OCI-LY3 (cell line): ENCODE measurements around the gene WDR86.

Source experiments
- H2AFZ ChIP-seq: fragments of 200-600, 300-600 bp; shearing (Covaris generic); 2 replicates; pipeline ENCODE4 v1.6.0; 2014; ENCODE audit warnings: antibody characterized with exemption, low read depth, low read length
- H3K27ac ChIP-seq: fragments of 200-600, 300-600 bp; sonication (generic); 2 replicates; pipeline ENCODE4 v1.5.1; 2014; ENCODE audit warnings: mild to moderate bottlenecking, low read length, moderate library complexity, mixed read lengths
- H3K27me3 ChIP-seq: fragments of 200-600, 300-600 bp; sonication (generic); 2 replicates; pipeline ENCODE4 v1.6.1; 2014; ENCODE audit warnings: low read depth, low read length, mixed read lengths
- H3K36me3 ChIP-seq: fragments of 200-600, 300-600 bp; sonication (generic); replicated peaks from 2 replicates; pipeline ENCODE3; 2014; ENCODE audit warnings: low read depth, low read length, mixed read lengths
- H3K4me1 ChIP-seq: fragments of 300-600, 200-600 bp; sonication (generic); 2 replicates; pipeline ENCODE4 v1.6.1; 2014; ENCODE audit warnings: low read length, mixed read lengths
- H3K4me2 ChIP-seq: fragments of 200-600, 300-600 bp; sonication (generic); 2 replicates; pipeline ENCODE4 v1.6.1; 2014; ENCODE audit warnings: low read length, mixed read lengths
- H3K4me3 ChIP-seq: fragments of 300-600, 200-600 bp; sonication (generic); 2 replicates; pipeline ENCODE4 v1.5.1; 2014; ENCODE audit warnings: antibody characterized with exemption, mild to moderate bottlenecking, low read length, moderate library complexity
- H3K79me2 ChIP-seq: fragments of 300-600, 200-600 bp; shearing (Covaris generic); 2 replicates; pipeline ENCODE4 v1.6.1; 2014; ENCODE audit warnings: mild to moderate bottlenecking, low read length, mixed read lengths
- H3K9ac ChIP-seq: fragments of 300-600, 200-600 bp; shearing (Covaris generic); 2 replicates; pipeline ENCODE4 v1.6.0; 2014; ENCODE audit warnings: mild to moderate bottlenecking, low read length, moderate library complexity
- H3K9me3 ChIP-seq: fragments of 200-600, 300-600 bp; shearing (Covaris generic); 2 replicates; pipeline ENCODE4 v1.6.1; 2014; ENCODE audit warnings: low read length, mixed read lengths; ENCODE audit not compliant: insufficient read depth
- H4K20me1 ChIP-seq: fragments of 200-600, 300-600 bp; sonication (generic); 2 replicates; pipeline ENCODE4 v1.6.1; 2016; ENCODE audit warnings: low read length, mixed read lengths; ENCODE audit not compliant: insufficient read depth
- CTCF ChIP-seq: fragments of 200-600, 300-600 bp; sonication (generic); IDR thresholded peaks from 2 replicates; pipeline ENCODE4 v1.5.1; 2014; ENCODE audit warnings: antibody characterized with exemption, low read length, low read depth
- EZH2phosphoT487 ChIP-seq: fragments of 200-600 bp; shearing (Covaris generic); IDR thresholded peaks from 2 replicates; pipeline ENCODE4 v1.6.1; 2018; ENCODE audit warnings: antibody characterized with exemption, mixed run types, low read depth

WDR86 gene

GRCh38 chr7:151455690-151456089 lies 45.9 kb upstream of the WDR86 start:
- Histone ChIP-seq H3K4me1 (no peaks in the 10 kb centered on the region), H2AFZ (no peak overlapping the region)

GRCh38 chr7:151454932-151455530 lies 45.2 kb upstream of the WDR86 start:
- Histone ChIP-seq H3K27me3 (peaks cover 29% of the 10 kb centered on the region), H3K79me2 (no peaks in the 10 kb centered on the region), H4K20me1 (no peaks in the 10 kb centered on the region), H3K36me3 (no peaks in the 10 kb centered on the region), H3K4me2 (no peak overlapping the region), H3K4me3 (no peak overlapping the region), H3K9ac (no peak overlapping the region), H2AFZ (no peak overlapping the region), H3K4me1 (no peaks in the 10 kb centered on the region), H3K9me3 (no peaks in the 10 kb centered on the region), H3K27ac (no peak overlapping the region)
- TF ChIP-seq EZH2phosphoT487: no peak
- TF ChIP-seq CTCF: no peak

More at GRCh38 chr7:151455690-151456089, 45.9 kb upstream of the WDR86 start:
- H3K9ac ChIP-seq: no peak overlapping the region
- H3K4me2 ChIP-seq: no peak overlapping the region
- no peak overlapping the region for H3K4me3 ChIP-seq
- TF ChIP-seq EZH2phosphoT487 (no peak), CTCF (no peak)
- no peaks in the 10 kb centered on the region for H3K79me2 ChIP-seq
- H3K27me3 ChIP-seq: peaks cover 27% of the 10 kb centered on the region
- no peak overlapping the region for H3K27ac ChIP-seq
- no peaks in the 10 kb centered on the region for H3K9me3 ChIP-seq
- H4K20me1 ChIP-seq: no peaks in the 10 kb centered on the region; the same call in 1 of the 2 replicates
- no peaks in the 10 kb centered on the region for H3K36me3 ChIP-seq

GRCh38 chr7:151454305-151454704 lies 44.5 kb upstream of the WDR86 start:
- no peaks in the 10 kb centered on the region for H3K79me2 ChIP-seq
- H3K4me1 ChIP-seq: no peaks in the 10 kb centered on the region
- no peak overlapping the region for H3K27ac ChIP-seq
- peaks cover 35% of the 10 kb centered on the region for H3K27me3 ChIP-seq
- no peaks in the 10 kb centered on the region for H4K20me1 ChIP-seq
- H2AFZ ChIP-seq: no peak overlapping the region
- no peak overlapping the region for H3K9ac ChIP-seq
- H3K4me3 ChIP-seq: no peak overlapping the region
- TF ChIP-seq EZH2phosphoT487: no peak
- TF ChIP-seq CTCF: no peak
- H3K4me2 ChIP-seq: no peak overlapping the region
- no peaks in the 10 kb centered on the region for H3K36me3 ChIP-seq
- H3K9me3 ChIP-seq: no peaks in the 10 kb centered on the region

- H3K4me1 ChIP-seq: no peaks in the 10 kb centered on the region
- no peaks in the 10 kb centered on the region for H3K9me3 ChIP-seq
- no peaks in the 10 kb centered on the region for H3K79me2 ChIP-seq
- peaks cover 40% of the 10 kb centered on the region for H3K27me3 ChIP-seq
- no peak overlapping the region for H3K4me2 ChIP-seq
- H2AFZ ChIP-seq: no peak overlapping the region
- no peaks in the 10 kb centered on the region for H3K36me3 ChIP-seq
- H3K9ac ChIP-seq: no peak overlapping the region
- H3K27ac ChIP-seq: no peak overlapping the region
- no peaks in the 10 kb centered on the region for H4K20me1 ChIP-seq
- TF ChIP-seq EZH2phosphoT487: no peak
- TF ChIP-seq CTCF: no peak
- H3K4me3 ChIP-seq: no peak overlapping the region
Observed at GRCh38 chr7:151453326-151453791, 43.5 kb upstream of the WDR86 start.
